Measurements from ENCODE around the gene PRR27. TPM values are rescaled to one million over a fixed set of nuclear protein-coding genes. Genes with fewer than 3 reads are reported as not detected.

PRR27 gene
- total and polyA plus RNA-seq, 2 donors (not counting 3 experiments of a cell fraction or from before 2014, with no cell fraction given), result not detected

DNA sequence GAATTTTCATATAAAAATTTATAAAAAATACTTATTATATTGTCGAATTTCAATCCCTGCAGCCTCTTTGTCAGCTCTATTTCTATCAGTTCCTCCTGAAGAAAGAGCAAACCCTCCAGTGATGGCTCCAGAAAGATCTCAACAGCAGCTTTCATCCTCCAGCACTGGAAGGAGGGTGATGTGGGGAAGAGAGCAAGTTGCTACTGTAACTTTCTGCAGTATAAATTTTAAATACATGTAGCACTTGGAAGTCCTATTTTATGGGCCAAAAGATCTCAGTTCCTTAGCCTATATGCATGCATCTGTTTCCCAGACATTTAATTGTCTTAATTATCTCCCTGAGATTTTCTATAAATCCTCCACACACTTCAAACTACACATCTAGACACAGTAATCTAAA lies 27.8 kb downstream of the PRR27 start:
- Histone ChIP-seq H3K9me1 (replicated peaks; ENCODE audit: control insufficient read depth, extremely low read depth, insufficient read depth, low read length) (no peaks in the 10 kb centered on the region), H3K4me3 (replicated peaks in 1 of 3; ENCODE audit: insufficient read depth in 1 of 3, low read depth in 1 of 3, low read length in 3 of 3) (no peak overlapping the region), H3K27me3 (ENCODE audit: control insufficient read depth in 2 of 2, insufficient read depth in 2 of 2, low read length in 2 of 2) (no peaks in the 10 kb centered on the region), H3K27ac (ENCODE audit: insufficient read depth, low read depth, low read length) (no peak overlapping the region), H3K4me2 (ENCODE audit: insufficient read depth, low read length) (no peak overlapping the region), H4K20me1 (replicated peaks; ENCODE audit: control insufficient read depth, extremely low read depth, insufficient read depth, low read length) (no peaks in the 10 kb centered on the region), H3K9ac (replicated peaks; ENCODE audit: extremely low read depth, insufficient read depth, low read length) (no peak overlapping the region), H3K4me1 (ENCODE audit: control insufficient read depth, extremely low read depth, insufficient read depth, low read length) (no peaks in the 10 kb centered on the region), H2AFZ (ENCODE audit: low read depth, low read length) (no peak overlapping the region), H3K79me2 (ENCODE audit: control insufficient read depth, insufficient read depth, low read length) (no peaks in the 10 kb centered on the region), H3K36me3 (ENCODE audit: control insufficient read depth in 2 of 2, extremely low read depth in 1 of 2, insufficient read depth in 2 of 2, low read length in 2 of 2) (no peaks in the 10 kb centered on the region), H3K9me3 (replicated peaks; ENCODE audit: control insufficient read depth, insufficient read depth, low read length) (no peaks in the 10 kb centered on the region)
- no peak for DNase-seq (ENCODE audit: low read depth, low spot score)
- POLR2A ChIA-PET, result no interaction called here
- no TSS peak for BruUV-seq (replicated peaks)
- no peak for TF ChIP-seq MYC (IDR thresholded peaks at IDR 0.05; ENCODE audit: low read depth, low read length)
- TF ChIP-seq POLR2AphosphoS5 (IDR thresholded peaks at IDR 0.05; ENCODE audit: insufficient read depth, low read depth, low read length), result no peak
- TF ChIP-seq EZH2 (IDR thresholded peaks at IDR 0.05; ENCODE audit: borderline replicate concordance, low read depth, low read length, severe bottlenecking), result no peak
- TF ChIP-seq GATA2 (IDR thresholded peaks at IDR 0.05; ENCODE audit: insufficient read depth, insufficient read length, low read depth, low read length), result no peak
- no peak for TF ChIP-seq POLR2A (IDR thresholded peaks at IDR 0.05; ENCODE audit: low read depth, low read length)
- TF ChIP-seq, protein P1, sequence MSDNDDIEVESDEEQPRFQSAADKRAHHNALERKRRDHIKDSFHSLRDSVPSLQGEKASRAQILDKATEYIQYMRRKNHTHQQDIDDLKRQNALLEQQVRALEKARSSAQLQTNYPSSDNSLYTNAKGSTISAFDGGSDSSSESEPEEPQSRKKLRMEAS (IDR thresholded peaks at IDR 0.05; ENCODE audit: insufficient read depth, insufficient read length), result no peak
- TF ChIP-seq JUN (IDR thresholded peaks at IDR 0.05; ENCODE audit: borderline replicate concordance, insufficient read depth, insufficient read length, low read depth), result no peak
- TF ChIP-seq, protein P2, sequence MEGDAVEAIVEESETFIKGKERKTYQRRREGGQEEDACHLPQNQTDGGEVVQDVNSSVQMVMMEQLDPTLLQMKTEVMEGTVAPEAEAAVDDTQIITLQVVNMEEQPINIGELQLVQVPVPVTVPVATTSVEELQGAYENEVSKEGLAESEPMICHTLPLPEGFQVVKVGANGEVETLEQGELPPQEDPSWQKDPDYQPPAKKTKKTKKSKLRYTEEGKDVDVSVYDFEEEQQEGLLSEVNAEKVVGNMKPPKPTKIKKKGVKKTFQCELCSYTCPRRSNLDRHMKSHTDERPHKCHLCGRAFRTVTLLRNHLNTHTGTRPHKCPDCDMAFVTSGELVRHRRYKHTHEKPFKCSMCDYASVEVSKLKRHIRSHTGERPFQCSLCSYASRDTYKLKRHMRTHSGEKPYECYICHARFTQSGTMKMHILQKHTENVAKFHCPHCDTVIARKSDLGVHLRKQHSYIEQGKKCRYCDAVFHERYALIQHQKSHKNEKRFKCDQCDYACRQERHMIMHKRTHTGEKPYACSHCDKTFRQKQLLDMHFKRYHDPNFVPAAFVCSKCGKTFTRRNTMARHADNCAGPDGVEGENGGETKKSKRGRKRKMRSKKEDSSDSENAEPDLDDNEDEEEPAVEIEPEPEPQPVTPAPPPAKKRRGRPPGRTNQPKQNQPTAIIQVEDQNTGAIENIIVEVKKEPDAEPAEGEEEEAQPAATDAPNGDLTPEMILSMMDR (IDR thresholded peaks at IDR 0.05; ENCODE audit: extremely low read depth in 1 of 2, insufficient read depth in 1 of 2, low read depth in 1 of 2, low read length in 2 of 2), result no peak
- no peak for TF ChIP-seq FOS (IDR thresholded peaks at IDR 0.05; ENCODE audit: borderline replicate concordance, insufficient read depth, low read length)
- no peak for FAIRE-seq
- CTCF ChIA-PET, result interaction anchor here (0.7 to 5.2 kb wide), 4 partner anchors 286 to 864 kb away, joined by 3 to 75 read pairs (median 10); no protein-coding TSS in a partner anchor
- dilution Hi-C loops (cut with MboI; ENCODE audit: extremely low pct_ligation_motif_present, low sequenced_read_pairs), result no loop called here
- intact Hi-C loops (cut with micrococcal nuclease), result loop anchor here (2.0 kb wide), 1 partner anchor 863 kb away; no protein-coding TSS in a partner anchor

Data from endothelial cell of umbilical vein (primary cell).